ENCODE measurements around the gene PTPN14.
A peak's percentile ranks its signal among the peaks of the same experiment; 100 is the strongest.

The PTPN14 gene

GRCh38 chr1:214354440-214355148, 196.8 kb downstream of the PTPN14 start:
- no peak for DNase-seq

GRCh38 chr1:214352838-214353237, 198.6 kb downstream of the PTPN14 start:
- no peak for DNase-seq

GRCh38 chr1:214351551-214352277, 199.7 kb downstream of the PTPN14 start:
- no peak for DNase-seq

- DNase-seq = no peak
Measured at GRCh38 chr1:214349781-214350180, 201.6 kb downstream of the PTPN14 start.

- no peak for DNase-seq
Measured at GRCh38 chr1:214349008-214349407, 202.4 kb downstream of the PTPN14 start.

- no peak for DNase-seq
Measured at GRCh38 chr1:214344897-214345296, 206.5 kb downstream of the PTPN14 start.

- DNase-seq = no peak
Measured at GRCh38 chr1:214342525-214342924, 208.9 kb downstream of the PTPN14 start.

GRCh38 chr1:214341932-214342331, 209.5 kb downstream of the PTPN14 start:
- DNase-seq = no peak

- DNase-seq = no peak
Measured at GRCh38 chr1:214341459-214341858, 209.9 kb downstream of the PTPN14 start.

- no peak for DNase-seq
Measured at GRCh38 chr1:214338212-214338611, 213.2 kb downstream of the PTPN14 start.

GRCh38 chr1:214337511-214337910, 213.9 kb downstream of the PTPN14 start:
- DNase-seq = no peak

GRCh38 chr1:214337015-214337414, 214.4 kb downstream of the PTPN14 start:
- DNase-seq = no peak

GRCh38 chr1:214335567-214335966, 215.8 kb downstream of the PTPN14 start:
- DNase-seq = no peak

- peak; percentile 16 for DNase-seq
Measured at GRCh38 chr1:214332946-214333798, 218.2 kb downstream of the PTPN14 start.

- DNase-seq = no peak
Measured at GRCh38 chr1:214331827-214332423, 219.5 kb downstream of the PTPN14 start.

- DNase-seq = no peak
Measured at GRCh38 chr1:214331180-214331579, 220.2 kb downstream of the PTPN14 start.

- no peak for DNase-seq
Measured at GRCh38 chr1:214330715-214331114, 220.7 kb downstream of the PTPN14 start.

- no peak for DNase-seq
Measured at GRCh38 chr1:214330222-214330621, 221.2 kb downstream of the PTPN14 start.

GRCh38 chr1:214329470-214330220, 221.8 kb downstream of the PTPN14 start:
- DNase-seq = no peak

GRCh38 chr1:214328770-214329469, 222.5 kb downstream of the PTPN14 start:
- peak; percentile 68 for DNase-seq

GRCh38 chr1:214327514-214327913, 223.9 kb downstream of the PTPN14 start:
- no peak for DNase-seq

GRCh38 chr1:214326406-214326805, 225.0 kb downstream of the PTPN14 start:
- DNase-seq = no peak

Data from NCI-H1105 (cell line).